ENCODE measurements around the gene CT47C1.

DNA sequence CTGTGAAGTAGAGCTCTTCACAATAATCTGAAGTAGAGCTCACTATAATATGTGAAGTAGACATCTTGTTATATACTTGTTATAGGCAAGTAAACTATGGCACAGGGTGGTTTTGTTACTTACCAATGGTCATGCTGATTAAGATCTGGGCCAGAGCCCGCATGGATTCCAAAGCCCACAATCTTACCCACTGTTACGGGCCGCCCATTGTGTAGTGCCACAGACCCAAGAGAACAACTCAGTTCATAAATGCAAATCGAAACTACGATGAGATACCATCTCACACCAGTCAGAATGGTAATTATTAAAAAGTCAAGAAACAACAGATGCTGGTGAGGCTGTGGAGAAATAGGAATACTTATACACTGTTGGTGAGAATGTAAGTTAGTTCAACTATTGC, 46.9 kb upstream of the CT47C1 start:
- TF ChIP-seq CTCF (IDR thresholded peaks at IDR 0.05 in 2 of 3, conservative IDR thresholded peaks at IDR 0.05 in 1 of 3; ENCODE audit: control insufficient read depth in 2 of 3, extremely low read depth in 1 of 3, insufficient read depth in 1 of 3, low read depth in 3 of 3, low read length in 3 of 3) (no peak), NR2C2 (IDR thresholded peaks at IDR 0.05; ENCODE audit: borderline replicate concordance, control insufficient read depth, insufficient read length, low read depth) (no peak), PAX5 (IDR thresholded peaks at IDR 0.05; ENCODE audit: borderline replicate concordance, low read depth, low read length) (no peak), PKNOX1 (IDR thresholded peaks at IDR 0.05) (no peak), RCOR1 (conservative IDR thresholded peaks at IDR 0.05; ENCODE audit: low read depth, low read length) (no peak), JUNB (IDR thresholded peaks at IDR 0.05) (no peak), SUZ12 (IDR thresholded peaks at IDR 0.05; ENCODE audit: unreplicated experiment) (no peak), DPF2 (IDR thresholded peaks at IDR 0.05) (no peak), POLR2A (IDR thresholded peaks at IDR 0.05; ENCODE audit: low read depth, low read length) (no peak), HDAC6 (IDR thresholded peaks at IDR 0.05; ENCODE audit: unreplicated experiment) (no peak), BACH1 (IDR thresholded peaks at IDR 0.05; ENCODE audit: borderline replicate concordance) (no peak), HCFC1 (IDR thresholded peaks at IDR 0.05; ENCODE audit: low read length) (no peak), KDM1A (IDR thresholded peaks at IDR 0.05; ENCODE audit: borderline replicate concordance) (no peak)
